Osteocyte (in vitro differentiated cells): Measurements from ENCODE around the gene RAD21L1. TPM values are rescaled to one million over a fixed set of nuclear protein-coding genes. Genes with fewer than 3 reads are reported as not detected.

Experiments
- DNase-seq: peaks from one replicate; pipeline ENCODE4 v3.0.0; 2021; ENCODE audit warnings: mixed read lengths; ENCODE audit not compliant: unreplicated experiment; ENCODE audit errors: extremely low spot score
- H3K27ac Mint-ChIP-seq: one replicate; pipeline ENCODE4 v1.8.0; 2021; ENCODE audit warnings: mild to moderate bottlenecking, mixed read lengths; ENCODE audit not compliant: unreplicated experiment
- H3K27me3 Mint-ChIP-seq: one replicate; pipeline ENCODE4 v1.8.0; 2021; ENCODE audit warnings: mixed read lengths; ENCODE audit not compliant: unreplicated experiment
- H3K36me3 Mint-ChIP-seq: one replicate; pipeline ENCODE4 v1.8.0; 2021; ENCODE audit warnings: mixed read lengths; ENCODE audit not compliant: unreplicated experiment
- H3K4me1 Mint-ChIP-seq: one replicate; pipeline ENCODE4 v1.8.0; 2021; ENCODE audit warnings: mixed read lengths; ENCODE audit not compliant: unreplicated experiment
- H3K4me3 Mint-ChIP-seq: one replicate; pipeline ENCODE4 v1.8.0; 2021; ENCODE audit warnings: mild to moderate bottlenecking, moderate library complexity, mixed read lengths; ENCODE audit not compliant: unreplicated experiment
- H3K9me3 Mint-ChIP-seq: one replicate; pipeline ENCODE4 v1.8.0; 2021; ENCODE audit warnings: mixed read lengths; ENCODE audit not compliant: unreplicated experiment
- total RNA-seq: library from RNA; stranded (reverse); gene quantifications from 2 replicates; pipeline ENCODE4 v1.2.1, GENCODE V29; 2021
- TF ChIP-seq, protein P1 (sequence below): fragments of 200-600 bp; sonication (generic); IDR thresholded peaks from 2 replicates; pipeline ENCODE4 v1.5.0; 2021; ENCODE audit warnings: antibody characterized with exemption, mild to moderate bottlenecking, moderate library complexity

Gene RAD21L1
- total RNA-seq, 1 donor from 2014 or later: not detected

DNA sequence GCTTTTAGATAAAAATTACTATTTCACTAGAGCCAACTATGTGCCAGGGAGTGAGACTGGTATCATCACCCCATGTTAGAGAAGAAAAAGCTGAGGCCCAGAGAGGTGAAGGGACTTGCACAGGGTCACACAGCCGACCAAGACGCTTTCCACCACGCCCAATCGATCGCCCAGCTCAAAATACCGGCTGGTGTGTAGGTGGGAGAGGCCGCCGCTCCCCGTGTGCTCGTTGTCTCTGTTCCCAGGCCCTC is 40.0 kb downstream of the RAD21L1 start:
- Mint-ChIP-seq H3K4me3 (peak overlapping the region; percentile 84), H3K9me3 (peaks cover 4% of the 10 kb centered on the region)

DNA sequence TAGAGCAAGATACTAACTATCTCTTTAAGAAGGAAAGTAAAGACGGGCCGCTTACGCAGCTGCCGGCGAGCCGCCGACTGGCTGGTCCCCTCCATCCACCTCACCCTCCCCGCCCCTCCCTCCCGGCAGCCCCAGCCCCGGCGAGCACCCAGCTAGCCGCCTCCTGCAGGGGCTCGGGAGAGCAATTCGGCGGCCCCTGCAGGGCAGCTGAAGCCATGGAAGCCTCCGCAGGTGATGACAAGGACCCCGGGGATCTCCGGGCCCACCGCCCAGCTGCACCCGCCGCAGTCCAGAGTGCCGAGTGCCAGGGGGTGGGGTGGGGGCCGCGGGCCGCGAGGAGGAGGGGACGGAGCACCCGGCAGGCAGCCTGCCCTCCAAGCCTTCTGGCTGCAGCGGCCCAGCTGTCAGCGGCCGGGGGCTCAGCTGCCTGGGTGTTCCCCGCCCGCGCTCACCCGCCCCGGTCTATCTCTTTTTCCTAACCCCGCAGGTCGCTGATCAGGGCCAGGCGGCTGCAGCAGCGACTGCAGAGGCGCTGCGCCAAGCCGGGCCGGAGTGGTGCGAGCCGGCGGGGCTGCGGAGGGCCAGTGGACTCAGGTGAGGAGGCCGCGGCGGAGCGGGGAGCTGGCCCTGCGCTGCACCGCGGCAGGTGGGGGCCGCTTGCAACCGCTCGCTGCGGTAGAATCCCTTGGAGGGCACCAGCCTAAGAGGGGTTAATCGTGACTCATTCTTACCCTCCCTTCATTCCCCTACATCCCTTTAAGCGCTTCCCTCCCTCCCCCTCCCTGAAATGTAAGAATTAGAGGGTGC is 40.5 kb downstream of the RAD21L1 start, which contains the start of gene SNPH:
SNPH (plus strand) TSS at position 128 of the 807 bp plus-strand sequence. CDS start 29,946 bp downstream, outside the sequence.
- no peaks in the 10 kb centered on the region for H3K27me3 Mint-ChIP-seq
- no peaks in the 10 kb centered on the region for H3K36me3 Mint-ChIP-seq
- H3K27ac Mint-ChIP-seq: peak within 1 kb of the TSS; percentile 93
- peaks cover 4% of the 10 kb centered on the region for H3K9me3 Mint-ChIP-seq
- TF ChIP-seq, protein P1, sequence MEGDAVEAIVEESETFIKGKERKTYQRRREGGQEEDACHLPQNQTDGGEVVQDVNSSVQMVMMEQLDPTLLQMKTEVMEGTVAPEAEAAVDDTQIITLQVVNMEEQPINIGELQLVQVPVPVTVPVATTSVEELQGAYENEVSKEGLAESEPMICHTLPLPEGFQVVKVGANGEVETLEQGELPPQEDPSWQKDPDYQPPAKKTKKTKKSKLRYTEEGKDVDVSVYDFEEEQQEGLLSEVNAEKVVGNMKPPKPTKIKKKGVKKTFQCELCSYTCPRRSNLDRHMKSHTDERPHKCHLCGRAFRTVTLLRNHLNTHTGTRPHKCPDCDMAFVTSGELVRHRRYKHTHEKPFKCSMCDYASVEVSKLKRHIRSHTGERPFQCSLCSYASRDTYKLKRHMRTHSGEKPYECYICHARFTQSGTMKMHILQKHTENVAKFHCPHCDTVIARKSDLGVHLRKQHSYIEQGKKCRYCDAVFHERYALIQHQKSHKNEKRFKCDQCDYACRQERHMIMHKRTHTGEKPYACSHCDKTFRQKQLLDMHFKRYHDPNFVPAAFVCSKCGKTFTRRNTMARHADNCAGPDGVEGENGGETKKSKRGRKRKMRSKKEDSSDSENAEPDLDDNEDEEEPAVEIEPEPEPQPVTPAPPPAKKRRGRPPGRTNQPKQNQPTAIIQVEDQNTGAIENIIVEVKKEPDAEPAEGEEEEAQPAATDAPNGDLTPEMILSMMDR: no peak
- no peak for DNase-seq
- peak within 1 kb of the TSS; percentile 84 for H3K4me3 Mint-ChIP-seq
- peaks cover 17% of the 10 kb centered on the region for H3K4me1 Mint-ChIP-seq

More for the DNA sequence above, 40.0 kb downstream of the RAD21L1 start:
- DNase-seq: no peak
- TF ChIP-seq, protein P1: no peak
- H3K4me1 Mint-ChIP-seq: peaks cover 17% of the 10 kb centered on the region
- peak overlapping the region; percentile 93 for H3K27ac Mint-ChIP-seq
- no peaks in the 10 kb centered on the region for H3K27me3 Mint-ChIP-seq
- no peaks in the 10 kb centered on the region for H3K36me3 Mint-ChIP-seq

DNA sequence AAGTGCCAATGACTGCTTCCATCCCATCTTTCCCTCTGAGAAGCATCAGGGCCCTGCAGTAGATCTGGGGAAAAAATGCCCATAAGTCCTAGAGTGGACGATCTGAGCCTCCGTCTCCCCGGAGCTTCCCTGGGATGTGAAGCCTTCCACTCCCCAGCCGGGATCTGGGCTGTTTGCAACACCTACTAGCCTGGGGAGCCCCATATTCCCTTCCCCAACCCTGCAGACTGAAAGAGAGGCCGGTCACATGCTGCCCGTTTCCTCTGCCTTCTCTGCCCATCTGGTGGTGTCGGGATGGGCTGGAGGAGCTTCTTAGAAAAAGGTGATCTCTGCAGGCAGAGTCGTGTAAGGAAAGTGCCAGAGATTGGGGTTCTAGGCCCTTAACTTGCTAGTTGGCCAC is 41.3 kb downstream of the RAD21L1 start:
- Mint-ChIP-seq H3K4me3 (peak overlapping the region; percentile 84), H3K36me3 (no peaks in the 10 kb centered on the region), H3K9me3 (peaks cover 3% of the 10 kb centered on the region), H3K27ac (no peak overlapping the region), H3K4me1 (peaks cover 17% of the 10 kb centered on the region), H3K27me3 (no peaks in the 10 kb centered on the region)
- no peak for DNase-seq
- TF ChIP-seq, protein P1: no peak

DNA sequence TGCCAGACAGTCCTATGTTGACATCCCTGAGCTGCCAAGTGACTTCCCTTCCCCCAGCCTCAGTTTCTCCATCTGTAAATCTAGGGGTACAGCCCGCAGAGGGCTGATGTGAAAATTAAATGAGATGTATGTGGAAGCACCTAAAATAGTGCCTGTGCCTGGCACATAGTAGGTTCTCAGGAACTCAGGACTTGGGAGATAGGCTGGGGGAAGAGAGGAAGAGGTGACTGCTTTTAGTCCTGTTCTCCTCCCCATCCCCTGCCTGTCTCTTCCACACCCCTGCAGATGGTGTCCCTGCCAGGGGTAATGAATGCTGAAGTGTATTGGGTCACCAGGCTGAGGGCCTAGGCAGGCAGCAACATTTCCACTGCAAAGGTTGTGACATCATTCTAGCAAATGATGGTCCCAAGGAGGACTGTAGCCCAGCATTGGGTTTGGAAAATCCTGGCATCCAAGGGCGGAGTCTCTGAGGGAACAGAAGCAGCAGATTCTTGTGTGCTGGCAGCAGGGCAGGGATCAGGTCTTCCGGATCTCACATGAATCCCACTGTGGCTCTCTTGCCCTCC is 42.0 kb downstream of the RAD21L1 start:
- Mint-ChIP-seq H3K36me3 (no peaks in the 10 kb centered on the region), H3K9me3 (no peaks in the 10 kb centered on the region), H3K27me3 (no peaks in the 10 kb centered on the region), H3K4me1 (peaks cover 17% of the 10 kb centered on the region), H3K4me3 (peak overlapping the region; percentile 20), H3K27ac (no peak overlapping the region)
- DNase-seq: no peak
- TF ChIP-seq, protein P1: no peak

DNA sequence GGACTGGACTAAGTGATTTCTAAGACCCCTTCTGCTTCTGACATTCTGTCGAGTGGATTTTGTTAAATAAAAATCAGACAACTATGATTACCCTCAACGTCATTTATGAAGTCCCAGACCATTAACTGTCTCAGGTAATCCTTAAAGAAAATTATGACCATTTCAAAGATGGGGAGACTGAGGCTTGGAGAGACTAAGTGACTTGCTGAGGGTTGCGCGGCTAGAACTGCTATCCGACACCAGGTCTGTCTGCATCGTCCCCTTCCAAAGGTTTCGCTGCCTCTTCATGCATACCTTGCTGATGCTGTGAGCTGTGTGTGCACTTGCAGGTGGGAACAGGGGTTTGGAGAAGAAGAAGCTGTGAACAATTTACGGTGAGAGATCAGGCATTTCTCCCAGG is 43.4 kb downstream of the RAD21L1 start:
- Mint-ChIP-seq H3K27me3 (no peaks in the 10 kb centered on the region), H3K27ac (no peak overlapping the region), H3K4me3 (no peak overlapping the region), H3K9me3 (no peaks in the 10 kb centered on the region), H3K36me3 (no peaks in the 10 kb centered on the region), H3K4me1 (peaks cover 17% of the 10 kb centered on the region)
- no peak for DNase-seq
- TF ChIP-seq, protein P1: no peak
